ENCODE data around the gene ERC1.
"Not testable (repeated sequence)": the region's sequence is repeated elsewhere in the genome, so short reads cannot be mapped to it uniquely, and the experiment has no call there.

ERC1 gene

GRCh38 chr12:1255854-1256253 lies 264.8 kb downstream of the ERC1 start:
- DNase-seq, result not testable (repeated sequence)

GRCh38 chr12:1256285-1256684 lies 265.3 kb downstream of the ERC1 start:
- no peak for DNase-seq

GRCh38 chr12:1256991-1257390 lies 266.0 kb downstream of the ERC1 start:
- no peak for DNase-seq

GRCh38 chr12:1262011-1262410 lies 271.0 kb downstream of the ERC1 start:
- DNase-seq, result no peak

- DNase-seq, result no peak
Observed at GRCh38 chr12:1267243-1267642, 276.2 kb downstream of the ERC1 start.

GRCh38 chr12:1272142-1272541 lies 281.1 kb downstream of the ERC1 start:
- DNase-seq, result no peak

- no peak for DNase-seq
Observed at GRCh38 chr12:1273051-1273450, 282.0 kb downstream of the ERC1 start.

- no peak for DNase-seq
Observed at GRCh38 chr12:1277905-1278304, 286.9 kb downstream of the ERC1 start.

GRCh38 chr12:1279050-1279449 lies 288.0 kb downstream of the ERC1 start:
- DNase-seq, result no peak

- DNase-seq, result no peak
Observed at GRCh38 chr12:1280059-1280458, 289.0 kb downstream of the ERC1 start.

- no peak for DNase-seq
Observed at GRCh38 chr12:1281683-1282366, 290.8 kb downstream of the ERC1 start.

GRCh38 chr12:1282670-1283315 lies 291.8 kb downstream of the ERC1 start:
- DNase-seq, result no peak

- DNase-seq, result no peak
Observed at GRCh38 chr12:1283316-1283715, 292.3 kb downstream of the ERC1 start.

- no peak for DNase-seq
Observed at GRCh38 chr12:1284611-1285010, 293.6 kb downstream of the ERC1 start.

GRCh38 chr12:1287446-1287975 lies 296.5 kb downstream of the ERC1 start:
- no peak for DNase-seq

GRCh38 chr12:1288333-1288732 lies 297.3 kb downstream of the ERC1 start:
- DNase-seq, result no peak

GRCh38 chr12:1289371-1290155 lies 298.5 kb downstream of the ERC1 start:
- DNase-seq, result no peak

- no peak for DNase-seq
Observed at GRCh38 chr12:1290716-1291115, 299.7 kb downstream of the ERC1 start.

GRCh38 chr12:1291601-1292332 lies 300.7 kb downstream of the ERC1 start:
- DNase-seq, result no peak

GRCh38 chr12:1293901-1294300 lies 302.9 kb downstream of the ERC1 start:
- no peak for DNase-seq

GRCh38 chr12:1297206-1297605 lies 306.2 kb downstream of the ERC1 start:
- DNase-seq, result no peak

- DNase-seq, result no peak
Observed at GRCh38 chr12:1297639-1298175, 306.7 kb downstream of the ERC1 start.

GRCh38 chr12:1300460-1300859 lies 309.4 kb downstream of the ERC1 start:
- DNase-seq, result no peak

All from activated T-cell treated with anti-CD3 and anti-CD28 coated beads for 4 hours (primary cell).